Myocyte (in vitro differentiated cells): Measurements from ENCODE around the gene PGLYRP3. TPM values are rescaled to one million over a fixed set of nuclear protein-coding genes. Genes with fewer than 3 reads are reported as not detected.
"Not testable (repeated sequence)": the region's sequence is repeated elsewhere in the genome, so short reads cannot be mapped to it uniquely, and the experiment has no call there.

ENCODE experiments used
- DNase-seq: peaks from one replicate; pipeline ENCODE4 v3.0.0-alpha.2; 2012; ENCODE audit warnings: low read depth
- total RNA-seq: library from RNA; depleted of rRNA; stranded (reverse); fragments of >200 nt; gene quantifications from 2 replicates; pipeline ENCODE4 v1.2.3, GENCODE V29; 2014

PGLYRP3 gene
- total RNA-seq, 1 donor from 2014 or later: not detected

- not testable (repeated sequence) for DNase-seq
Observed at GRCh38 chr1:153318145-153318544, 5.4 kb upstream of the PGLYRP3 start.

GRCh38 chr1:153316013-153316412 is 3.3 kb upstream of the PGLYRP3 start:
- DNase-seq: not testable (repeated sequence)

GRCh38 chr1:153314388-153314787 is 1.6 kb upstream of the PGLYRP3 start:
- not testable (repeated sequence) for DNase-seq

- no peak for DNase-seq
Observed at GRCh38 chr1:153313288-153313687, 536 bp upstream of the PGLYRP3 start.

DNA sequence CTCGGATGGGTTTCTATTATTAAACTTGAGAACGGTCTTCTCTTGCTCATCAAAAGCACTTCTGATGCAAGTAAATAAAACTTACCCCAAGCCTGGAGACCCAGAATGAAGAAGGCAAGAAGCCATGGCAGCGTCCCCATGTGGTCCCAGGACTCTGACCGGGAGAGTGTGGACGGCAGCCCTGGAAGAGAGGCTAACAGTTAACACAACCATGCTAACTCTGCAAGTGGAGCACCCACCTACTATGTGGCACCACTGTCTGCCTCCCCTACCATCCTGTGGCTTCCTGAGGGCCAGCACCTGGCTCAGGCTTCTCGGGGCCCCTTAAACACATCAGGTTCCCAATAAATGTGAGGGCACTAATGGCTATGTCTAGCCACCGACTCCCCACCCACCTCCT is 2.2 kb downstream of the PGLYRP3 start:
- DNase-seq: no peak

DNA sequence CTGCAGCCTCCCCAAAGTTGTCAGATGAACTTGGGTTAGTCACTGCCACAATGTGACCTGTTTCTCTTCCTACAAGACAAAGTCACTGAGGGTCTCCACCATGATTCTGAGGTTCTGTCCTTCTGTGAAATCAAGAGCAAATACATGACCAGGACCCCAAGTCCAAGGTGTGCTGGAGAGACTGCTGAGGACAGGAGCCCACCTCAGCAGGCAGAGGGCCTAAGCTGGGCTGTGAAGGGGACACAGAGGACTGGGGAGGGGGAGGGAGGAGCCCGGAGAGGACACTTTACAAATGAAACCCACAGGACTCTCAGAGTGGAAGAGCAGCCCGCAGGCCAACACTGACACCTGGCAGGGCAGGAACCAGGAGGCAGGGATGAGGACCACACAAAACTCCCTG is 3.3 kb downstream of the PGLYRP3 start:
- no peak for DNase-seq

GRCh38 chr1:153308540-153308939 is 4.2 kb downstream of the PGLYRP3 start:
- DNase-seq: no peak

GRCh38 chr1:153307221-153307600 is 5.5 kb downstream of the PGLYRP3 start:
- DNase-seq: no peak

- no peak for DNase-seq
Observed at GRCh38 chr1:153306303-153307220, 6.2 kb downstream of the PGLYRP3 start.

DNA sequence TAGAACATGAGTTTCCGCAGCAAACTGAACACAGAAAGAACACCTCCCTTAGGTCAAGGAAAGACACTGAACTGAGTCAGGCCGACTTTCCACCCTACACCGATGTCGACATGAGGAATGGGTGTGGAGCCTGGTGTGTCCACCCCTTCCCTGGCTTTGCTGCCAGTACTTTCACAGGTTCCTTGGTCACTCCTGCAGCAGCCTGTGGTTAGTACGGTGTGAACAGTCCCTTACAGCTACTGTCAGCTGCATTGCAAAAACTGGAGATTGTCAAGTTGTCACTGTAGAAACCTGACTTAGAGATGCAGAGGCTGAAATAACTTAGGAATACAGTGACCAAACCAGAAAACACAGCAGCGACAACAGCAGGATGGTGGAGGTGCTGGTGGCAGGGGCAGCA is 7.1 kb downstream of the PGLYRP3 start:
- DNase-seq: no peak

- no peak for DNase-seq
Observed at GRCh38 chr1:153302308-153302707, 10.4 kb downstream of the PGLYRP3 start.

GRCh38 chr1:153293851-153294250 is 18.9 kb downstream of the PGLYRP3 start:
- DNase-seq: no peak

GRCh38 chr1:153293480-153293775 is 19.3 kb downstream of the PGLYRP3 start:
- no peak for DNase-seq

- DNase-seq: no peak
Observed at GRCh38 chr1:153292740-153293479, 19.8 kb downstream of the PGLYRP3 start.

GRCh38 chr1:153292185-153292584 is 20.6 kb downstream of the PGLYRP3 start:
- DNase-seq: no peak

- no peak for DNase-seq
Observed at GRCh38 chr1:153291514-153291913, 21.2 kb downstream of the PGLYRP3 start.

DNA sequence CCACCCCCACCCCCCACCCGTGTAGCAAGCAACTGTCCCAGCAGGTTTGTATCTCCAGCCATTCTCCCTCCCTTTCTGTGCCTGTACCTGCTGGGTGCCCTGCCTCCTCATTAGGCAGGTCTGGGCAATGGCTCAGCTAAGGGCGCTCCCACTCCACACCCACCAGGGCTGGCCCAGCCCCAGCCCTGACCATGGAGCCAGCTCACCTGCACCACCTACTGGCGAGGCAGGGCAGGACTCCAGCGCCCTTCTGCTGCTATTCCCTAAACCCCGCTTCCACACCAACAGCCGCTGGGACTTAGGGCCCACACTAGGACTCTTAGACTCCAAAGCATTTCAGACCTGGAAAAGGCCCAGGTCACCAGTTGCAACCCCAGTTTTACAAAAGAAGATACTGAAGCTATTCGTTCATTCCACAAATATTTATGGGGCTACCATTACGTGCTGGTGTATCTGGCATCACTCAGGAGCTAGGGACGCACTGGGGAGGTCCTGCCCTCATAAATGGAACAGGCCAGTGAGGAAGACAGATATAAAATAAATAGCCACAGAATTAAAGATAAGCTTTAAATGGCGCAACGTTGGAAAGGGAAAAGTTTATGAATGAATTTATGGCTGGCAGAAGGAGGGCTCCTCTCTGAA is 24.0 kb downstream of the PGLYRP3 start:
- DNase-seq: no peak

- no peak for DNase-seq
Observed at GRCh38 chr1:153277852-153278251, 34.9 kb downstream of the PGLYRP3 start.

GRCh38 chr1:153272186-153272585 is 40.6 kb downstream of the PGLYRP3 start:
- no peak for DNase-seq

DNA sequence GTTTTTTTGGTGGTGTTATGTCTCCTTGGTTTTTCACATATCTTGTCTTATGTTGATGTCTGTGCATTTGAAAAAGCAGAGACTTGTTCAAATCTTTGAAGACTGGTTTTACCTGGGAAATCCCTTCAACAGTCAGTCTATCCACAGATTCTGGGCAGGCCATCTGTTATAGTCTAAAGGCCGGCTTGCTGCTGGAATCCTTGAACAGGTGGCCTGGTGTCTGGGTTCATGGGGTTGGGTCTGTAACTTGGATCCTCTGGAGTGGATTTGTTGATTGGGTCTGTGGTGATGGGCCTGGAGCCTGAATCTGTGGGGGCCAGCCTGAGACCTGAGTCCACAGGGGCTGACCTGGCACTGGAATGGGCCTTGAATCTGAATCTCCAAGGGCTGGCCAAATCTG is 41.0 kb downstream of the PGLYRP3 start:
- no peak for DNase-seq

- DNase-seq: no peak
Observed at GRCh38 chr1:153265457-153265856, 47.3 kb downstream of the PGLYRP3 start.
